ENCODE measurements around the gene DOCK3.
"Not testable (repeated sequence)": the region's sequence is repeated elsewhere in the genome, so short reads cannot be mapped to it uniquely, and the experiment has no call there.

The DOCK3 gene

GRCh38 chr3:50652709-50653108, 22.0 kb upstream of the DOCK3 start:
- DNase-seq, result no peak

GRCh38 chr3:50653937-50654595, 20.7 kb upstream of the DOCK3 start:
- DNase-seq, result no peak

- no peak for DNase-seq
Measured at GRCh38 chr3:50655009-50655830, 19.5 kb upstream of the DOCK3 start.

GRCh38 chr3:50656417-50657195, 18.1 kb upstream of the DOCK3 start:
- no peak for DNase-seq

- no peak for DNase-seq
Measured at GRCh38 chr3:50657407-50657806, 17.3 kb upstream of the DOCK3 start.

GRCh38 chr3:50657816-50658215, 16.9 kb upstream of the DOCK3 start:
- no peak for DNase-seq

- DNase-seq, result no peak
Measured at GRCh38 chr3:50658416-50658815, 16.3 kb upstream of the DOCK3 start.

- no peak for DNase-seq
Measured at GRCh38 chr3:50658831-50659230, 15.9 kb upstream of the DOCK3 start.

- DNase-seq, result no peak
Measured at GRCh38 chr3:50660386-50660785, 14.3 kb upstream of the DOCK3 start.

GRCh38 chr3:50661321-50661837, 13.3 kb upstream of the DOCK3 start:
- DNase-seq, result no peak

GRCh38 chr3:50662408-50662807, 12.3 kb upstream of the DOCK3 start:
- no peak for DNase-seq

- DNase-seq, result no peak
Measured at GRCh38 chr3:50665081-50665840, 9.5 kb upstream of the DOCK3 start.

- not testable (repeated sequence) for DNase-seq
Measured at GRCh38 chr3:50665841-50666115, 8.9 kb upstream of the DOCK3 start.

- DNase-seq, result no peak
Measured at GRCh38 chr3:50666837-50667236, 7.9 kb upstream of the DOCK3 start.

GRCh38 chr3:50671331-50671730, 3.4 kb upstream of the DOCK3 start:
- peak; percentile 20 for DNase-seq

GRCh38 chr3:50672656-50673055, 2.1 kb upstream of the DOCK3 start:
- no peak for DNase-seq

- DNase-seq, result no peak
Measured at GRCh38 chr3:50673931-50674330, 796 bp upstream of the DOCK3 start.

GRCh38 chr3:50675179-50676030, 678 bp downstream of the DOCK3 start:
- peak; percentile 57 for DNase-seq

- DNase-seq, result no peak
Measured at GRCh38 chr3:50676031-50676705, 1.4 kb downstream of the DOCK3 start.

GRCh38 chr3:50687127-50687751, 12.5 kb downstream of the DOCK3 start:
- no peak for DNase-seq

- DNase-seq, result no peak
Measured at GRCh38 chr3:50687916-50688315, 13.2 kb downstream of the DOCK3 start.

Measured in NCI-H146 (cell line).